Activated CD4-positive, alpha-beta T cell treated with anti-CD3 and anti-CD28 coated beads, Interleukin-2, amount 50 U/mL, for 1 hour (primary cell): Measurements from ENCODE around the gene GUCY1A1.

Source experiments
- DNase-seq: peaks from one replicate; pipeline ENCODE4 v3.0.0-alpha.2; 2020

The GUCY1A1 gene

GRCh38 chr4:155694100-155694785 lies 27.6 kb downstream of the GUCY1A1 start:
- DNase-seq = no peak

- no peak for DNase-seq
These were observed 29.6 kb downstream of the GUCY1A1 start for GRCh38 chr4:155696226-155696625.

DNA sequence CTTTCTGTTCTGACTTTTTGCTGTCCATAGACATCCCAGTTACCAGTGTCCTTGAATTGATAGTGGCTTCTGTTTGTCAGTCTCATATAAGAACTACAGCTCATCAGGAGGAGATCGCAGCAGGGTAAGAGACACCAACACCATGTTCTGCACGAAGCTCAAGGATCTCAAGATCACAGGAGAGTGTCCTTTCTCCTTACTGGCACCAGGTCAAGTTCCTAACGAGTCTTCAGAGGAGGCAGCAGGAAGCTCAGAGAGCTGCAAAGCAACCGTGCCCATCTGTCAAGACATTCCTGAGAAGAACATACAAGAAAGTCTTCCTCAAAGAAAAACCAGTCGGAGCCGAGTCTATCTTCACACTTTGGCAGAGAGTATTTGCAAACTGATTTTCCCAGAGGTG lies 30.1 kb downstream of the GUCY1A1 start:
- DNase-seq = no peak

GRCh38 chr4:155701827-155702226 lies 35.2 kb downstream of the GUCY1A1 start:
- DNase-seq = no peak

DNA sequence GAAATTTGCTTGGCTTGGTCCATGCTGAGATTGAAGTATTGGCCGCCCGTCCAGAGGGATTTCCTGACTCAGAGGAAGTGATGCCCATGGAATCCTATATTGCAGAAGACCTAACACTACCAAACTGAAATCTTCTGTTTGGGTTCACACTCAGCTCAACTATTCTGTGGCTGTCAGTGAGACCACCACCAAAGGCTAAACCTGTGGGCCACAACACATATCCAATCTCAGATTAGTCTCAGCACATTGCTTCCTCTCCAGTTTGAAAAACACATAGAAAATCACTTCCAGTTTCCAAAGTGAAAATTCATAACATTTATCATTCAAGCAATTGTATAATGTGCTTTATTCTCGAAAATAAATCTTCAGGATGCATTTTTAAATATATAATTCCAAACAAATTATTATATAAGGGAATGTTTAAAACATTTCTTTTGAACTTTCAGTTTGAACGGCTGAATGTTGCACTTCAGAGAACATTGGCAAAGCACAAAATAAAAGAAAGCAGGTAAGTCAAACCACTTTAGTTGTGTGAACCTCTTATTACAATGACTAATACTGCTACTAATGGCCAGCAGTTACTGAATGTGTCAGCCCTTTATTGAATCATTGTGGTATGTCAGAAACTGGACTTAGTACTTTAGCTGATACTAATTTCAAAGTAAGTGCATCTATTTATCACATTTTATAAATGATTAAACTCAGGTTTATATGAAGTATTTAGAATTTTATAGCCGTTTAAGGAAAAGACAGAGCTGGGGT lies 37.0 kb downstream of the GUCY1A1 start:
- no peak for DNase-seq

DNA sequence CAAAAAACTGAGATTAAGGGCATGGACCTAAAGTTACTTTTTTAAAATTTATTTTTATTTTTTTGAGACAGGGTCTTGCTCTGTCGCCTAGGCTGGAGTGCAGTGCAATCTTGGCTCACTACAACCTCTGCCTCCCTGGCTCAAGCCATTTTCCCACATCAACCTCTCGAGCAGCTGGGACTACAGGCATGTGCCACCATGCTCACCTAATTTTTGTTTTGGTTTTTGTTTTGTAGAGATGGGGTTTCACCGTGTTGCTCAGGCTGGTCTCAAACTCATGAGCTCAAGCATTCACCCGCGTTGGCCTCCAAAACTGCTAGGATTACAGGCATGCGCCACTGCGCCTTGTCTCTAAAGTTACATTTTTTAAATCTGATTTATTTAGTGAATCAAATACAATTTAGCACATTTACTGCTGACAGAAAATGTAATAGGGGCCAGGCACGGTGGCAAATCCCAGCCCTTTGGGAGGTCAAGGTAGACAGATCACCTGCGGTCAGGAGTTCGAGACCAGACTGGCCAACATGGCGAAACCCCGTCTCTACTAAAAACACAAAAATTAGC lies 38.3 kb downstream of the GUCY1A1 start:
- no peak for DNase-seq

- no peak for DNase-seq
These were observed 39.0 kb downstream of the GUCY1A1 start for GRCh38 chr4:155705664-155706063.

- no peak for DNase-seq
These were observed 39.5 kb downstream of the GUCY1A1 start for GRCh38 chr4:155706147-155706546.

DNA sequence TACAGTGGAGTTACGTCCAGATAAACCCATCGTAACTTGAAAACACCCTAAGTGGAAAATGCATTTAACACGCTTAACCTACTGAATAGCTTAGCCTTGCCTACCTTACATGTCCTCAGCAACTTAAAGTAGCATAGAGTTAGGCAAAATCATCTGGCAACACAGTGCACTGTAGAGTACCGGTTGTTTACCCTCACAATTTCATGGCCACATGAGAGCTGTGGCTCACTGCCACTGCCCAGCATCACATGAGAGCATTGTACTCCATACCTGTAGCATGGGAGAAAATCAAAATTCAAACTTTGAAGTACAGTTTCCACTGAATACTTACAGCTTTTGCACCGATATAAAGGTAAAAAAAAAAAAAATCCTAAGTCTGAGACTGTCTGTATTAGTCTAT lies 40.6 kb downstream of the GUCY1A1 start:
- DNase-seq = no peak

DNA sequence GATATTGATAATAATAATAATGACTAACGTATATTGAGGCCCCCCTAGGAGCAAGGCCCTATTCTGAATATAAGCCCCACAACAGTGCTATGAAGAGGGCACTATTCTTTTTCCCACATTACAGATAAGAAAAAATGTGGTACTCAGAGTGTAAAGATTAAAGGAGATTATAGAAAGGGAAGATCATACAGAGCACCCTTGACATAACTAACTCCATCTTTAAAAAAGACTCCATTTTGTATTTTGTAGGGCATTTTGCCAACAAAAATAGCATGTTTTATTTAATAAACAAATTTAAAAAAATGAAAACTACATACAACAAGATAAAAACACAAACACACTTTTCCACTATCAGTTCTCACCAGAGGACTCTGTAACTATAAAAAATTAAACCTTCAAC lies 42.1 kb downstream of the GUCY1A1 start:
- DNase-seq = no peak

GRCh38 chr4:155709918-155710317 lies 43.3 kb downstream of the GUCY1A1 start:
- DNase-seq = no peak

- no peak for DNase-seq
These were observed 44.9 kb downstream of the GUCY1A1 start for GRCh38 chr4:155711556-155711955.

- DNase-seq = no peak
These were observed 46.2 kb downstream of the GUCY1A1 start for GRCh38 chr4:155712846-155713245.

DNA sequence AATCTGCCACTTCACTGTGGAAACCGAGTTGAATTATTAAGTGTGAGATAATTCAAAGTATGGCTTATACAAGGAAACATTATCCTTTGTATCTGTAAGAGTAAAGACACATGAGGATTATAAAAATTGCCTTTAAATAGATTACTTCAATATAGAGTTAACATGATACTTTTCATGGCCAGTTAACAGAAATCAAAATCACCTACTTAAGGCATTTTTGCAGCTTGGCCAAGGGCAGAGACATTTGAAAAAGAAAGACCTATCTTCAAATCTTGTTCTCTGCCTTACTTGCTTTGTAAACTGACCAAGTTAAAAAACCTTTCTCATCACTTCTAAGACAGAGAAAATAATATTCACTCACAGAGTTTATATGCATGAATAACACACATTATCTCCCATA lies 47.3 kb downstream of the GUCY1A1 start:
- no peak for DNase-seq

GRCh38 chr4:155722336-155722735 lies 55.7 kb downstream of the GUCY1A1 start:
- no peak for DNase-seq

DNA sequence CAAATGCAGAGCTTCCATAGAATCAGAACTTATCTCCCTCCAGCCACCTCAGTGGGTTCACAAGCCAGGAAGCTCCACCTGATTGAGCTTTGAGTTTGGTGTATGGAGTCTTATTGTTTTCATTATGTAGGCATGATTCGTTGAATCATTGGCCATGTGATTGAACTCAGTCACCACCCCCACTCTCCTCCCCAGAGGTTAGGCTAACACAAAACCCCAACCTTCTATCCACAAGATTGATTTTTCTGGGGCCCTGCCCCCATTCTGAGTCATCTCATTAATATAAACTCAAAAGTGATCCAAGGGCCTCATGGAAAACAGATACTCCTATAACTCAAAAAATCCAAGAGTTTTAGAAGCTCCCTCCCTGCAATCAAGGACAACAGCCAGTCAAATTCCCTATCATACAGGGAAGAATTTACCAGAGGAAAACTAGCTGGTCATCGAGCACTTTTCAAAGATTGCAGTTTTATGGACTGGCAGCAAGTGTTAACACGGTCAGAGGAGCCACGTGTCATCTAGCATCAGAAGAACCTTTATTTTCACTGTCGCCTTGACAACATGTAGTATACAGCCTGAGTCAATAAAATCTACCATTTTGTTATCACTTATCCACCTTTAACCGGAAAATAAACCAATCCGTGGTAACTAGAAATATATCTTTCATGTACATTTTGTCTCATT lies 56.3 kb downstream of the GUCY1A1 start:
- no peak for DNase-seq

GRCh38 chr4:155724731-155725130 lies 58.1 kb downstream of the GUCY1A1 start:
- no peak for DNase-seq

- no peak for DNase-seq
These were observed 67.4 kb downstream of the GUCY1A1 start for GRCh38 chr4:155734065-155734464.

DNA sequence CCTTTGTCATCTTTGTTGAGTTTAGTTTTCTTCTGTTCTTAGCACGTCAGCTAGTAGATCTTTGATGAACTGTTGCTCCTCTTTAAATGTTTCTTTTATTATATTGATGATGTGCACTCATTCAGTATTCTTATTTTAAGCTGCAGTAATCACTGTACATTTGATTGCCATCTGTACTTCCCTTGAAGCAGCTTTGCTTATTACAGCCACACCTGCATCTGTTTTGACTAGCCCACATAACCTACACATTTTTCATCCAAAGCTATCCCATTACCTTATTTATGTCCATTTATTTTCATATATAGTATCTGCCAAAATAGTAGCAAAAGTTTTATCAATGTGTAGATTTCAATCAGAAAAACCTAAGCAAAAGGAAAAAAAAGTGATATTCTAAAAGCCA lies 68.3 kb downstream of the GUCY1A1 start:
- no peak for DNase-seq

DNA sequence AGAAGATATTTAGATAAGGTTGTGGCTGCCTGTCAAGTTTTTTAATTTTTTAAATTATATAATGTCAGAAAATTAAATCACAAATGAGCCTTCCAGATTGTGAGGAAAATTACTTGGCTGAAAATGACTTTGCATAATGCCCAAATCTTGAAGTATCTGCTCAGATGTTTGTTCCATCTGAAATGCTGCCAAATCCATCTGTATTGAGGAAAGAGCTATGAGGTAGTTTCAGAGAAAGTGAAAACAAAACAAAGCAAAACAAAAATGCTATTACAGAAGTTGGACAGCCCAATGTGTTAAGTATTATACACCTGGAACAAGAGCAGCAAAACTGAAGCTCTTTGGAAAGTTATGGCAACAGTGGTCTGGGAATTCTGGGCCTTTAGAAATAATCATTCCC lies 68.8 kb downstream of the GUCY1A1 start:
- no peak for DNase-seq

DNA sequence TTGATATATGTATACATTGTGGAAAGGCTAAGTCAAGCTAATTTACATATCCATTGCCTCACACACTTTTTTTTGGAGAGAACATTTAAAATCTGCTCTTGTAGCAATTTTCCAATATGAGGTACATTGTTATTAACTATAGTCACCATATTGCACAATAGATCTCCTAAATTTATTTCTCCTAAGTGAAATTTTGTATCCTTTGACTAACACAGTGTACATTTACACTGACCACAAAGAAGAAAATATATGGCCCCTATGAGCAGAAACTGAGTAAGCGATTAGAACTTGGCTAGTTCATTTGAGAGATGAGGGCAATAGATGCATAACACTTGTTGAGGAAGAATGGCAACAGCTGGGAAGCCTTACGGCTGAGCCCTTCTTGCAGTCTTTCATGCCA lies 71.9 kb downstream of the GUCY1A1 start:
- DNase-seq = no peak

DNA sequence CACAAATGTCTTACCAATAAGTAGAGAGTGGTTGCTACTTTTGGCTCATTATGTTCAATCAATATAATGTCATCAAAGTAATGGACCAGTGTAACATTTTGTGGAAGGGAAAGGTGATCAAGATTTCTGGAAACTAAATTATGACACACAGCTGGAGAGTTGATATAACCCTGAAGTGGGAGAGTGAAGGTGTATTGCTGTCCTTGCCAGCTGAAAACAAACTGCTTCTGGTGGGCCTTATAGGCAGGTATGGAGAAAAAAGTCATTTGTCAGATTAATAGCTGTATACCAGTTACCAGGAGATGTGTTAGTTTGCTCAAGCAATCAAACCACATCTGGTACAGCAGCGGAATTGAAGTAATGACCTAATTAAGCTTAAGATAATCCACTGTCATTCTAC lies 74.9 kb downstream of the GUCY1A1 start:
- no peak for DNase-seq

DNA sequence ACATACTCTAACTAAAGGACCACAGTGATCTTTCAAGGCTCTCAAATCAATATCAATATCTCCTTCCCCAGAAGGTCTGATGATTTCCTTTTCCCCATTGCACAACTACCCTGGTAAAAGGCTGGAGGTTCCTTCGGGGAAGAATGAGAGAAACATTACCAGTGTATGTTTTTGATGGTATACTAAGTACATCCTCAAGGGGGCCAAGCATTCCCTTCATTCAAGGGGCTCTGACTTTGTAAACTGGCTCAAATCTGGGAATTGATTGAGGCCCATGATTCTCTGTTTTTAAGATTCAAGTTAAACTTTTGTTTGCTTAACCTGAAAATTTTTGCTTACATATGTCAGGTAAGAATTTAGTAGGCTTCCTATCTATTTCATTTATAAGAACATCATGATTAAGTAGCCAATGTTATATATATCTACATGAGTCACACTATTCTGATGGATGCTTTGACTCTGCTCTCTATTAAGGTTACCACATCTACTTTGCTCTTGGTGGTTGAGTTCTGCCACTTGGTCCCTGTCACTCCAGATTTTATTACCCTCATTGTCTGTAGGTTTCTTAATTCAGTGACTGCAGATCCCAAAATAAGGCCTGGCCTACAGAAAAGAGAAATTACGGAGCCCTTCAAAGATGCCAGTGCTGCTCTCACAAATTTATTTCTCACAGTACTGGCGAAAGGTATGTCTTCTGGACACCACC lies 75.8 kb downstream of the GUCY1A1 start:
- DNase-seq = no peak
